SK-N-DZ (cell line): Measurements from ENCODE around the gene NDUFS1.

Experiments
- small RNA-seq, 2 experiments: library from RNA; depleted of rRNA; stranded (forward); fragments of <200 nt; gene quantifications; one replicate each; pipeline ENCODE3, GENCODE V24; 2014

NDUFS1 gene

Small RNA genes lying within 50 kb of the gene (small RNA-seq; reads per million reads assigned to genes)
- gene RF00134 (0 reads per million in 2 experiments), gene RF02271 (0 reads per million in 2 experiments), gene SNORA41 (0 reads per million in 2 experiments), gene SNORD51 (0.04 to 0.79 reads per million in 2 experiments)
